Activated gamma-delta T cell (primary cell): Measurements from ENCODE around the gene KCNIP4.

ENCODE experiments used
- DNase-seq: peaks from one replicate; lab custom pipeline; 2025; lab: John Stamatoyannopoulos, UW

KCNIP4 gene

GRCh38 chr4:21901281-21901680 lies 47.3 kb downstream of the KCNIP4 start:
- DNase-seq, result no peak

DNA sequence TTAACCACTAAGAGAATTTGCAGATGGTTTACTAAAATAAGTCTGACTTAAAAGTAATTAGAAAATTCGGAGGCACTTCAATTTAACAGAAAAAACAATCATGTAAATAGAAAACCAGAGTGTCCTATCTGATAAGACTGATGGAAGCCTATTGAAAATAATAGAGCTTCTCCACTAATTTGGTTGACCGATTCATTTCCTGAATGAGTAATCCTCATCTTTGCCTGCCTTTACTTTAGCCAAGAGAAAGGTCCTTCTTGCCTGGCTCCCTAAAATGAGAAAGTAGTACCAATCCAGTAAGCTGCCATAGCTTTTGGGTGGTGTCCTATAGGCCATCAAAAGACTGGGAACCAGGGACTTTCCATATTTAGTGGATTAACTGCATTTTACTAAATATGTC lies 48.4 kb downstream of the KCNIP4 start:
- no peak for DNase-seq

- no peak for DNase-seq
These were observed 50.5 kb downstream of the KCNIP4 start for GRCh38 chr4:21898101-21898500.

DNA sequence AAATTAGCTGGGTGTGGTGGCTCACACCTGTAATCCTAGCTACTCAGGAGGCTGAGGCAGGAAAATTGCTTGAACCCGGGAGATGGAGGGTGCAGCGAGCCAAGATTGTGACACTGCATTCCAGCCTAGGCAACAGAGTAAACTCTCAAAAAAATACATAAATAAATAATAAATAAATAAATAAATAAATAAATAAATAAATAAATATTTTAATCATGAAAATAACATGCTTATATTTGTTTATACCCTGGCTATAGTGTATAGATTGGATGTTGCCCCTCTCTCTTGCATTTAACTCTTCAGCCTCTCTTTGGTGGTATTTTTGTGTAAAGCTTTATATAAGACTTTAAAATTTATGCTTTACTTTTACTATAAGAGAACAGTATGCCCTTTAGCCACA lies 51.8 kb downstream of the KCNIP4 start:
- no peak for DNase-seq

DNA sequence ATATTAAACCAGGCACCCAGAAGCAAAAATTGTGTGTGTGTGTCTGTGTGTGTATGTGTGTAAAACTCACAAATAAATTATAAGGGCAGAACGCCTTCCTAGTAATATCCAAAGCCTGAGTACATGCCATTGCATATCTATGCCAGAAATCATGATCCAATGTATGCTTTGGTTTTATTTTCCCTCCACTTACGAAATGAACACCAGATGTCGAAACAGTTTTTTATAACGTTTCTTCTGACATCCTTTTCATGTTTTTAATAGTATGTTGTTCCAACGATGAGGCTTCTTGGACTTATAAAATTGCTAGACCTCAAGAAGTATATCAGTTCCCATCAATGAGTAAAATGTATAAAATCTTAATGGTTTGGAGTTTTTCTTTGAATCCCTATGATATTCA lies 55.4 kb downstream of the KCNIP4 start:
- no peak for DNase-seq

DNA sequence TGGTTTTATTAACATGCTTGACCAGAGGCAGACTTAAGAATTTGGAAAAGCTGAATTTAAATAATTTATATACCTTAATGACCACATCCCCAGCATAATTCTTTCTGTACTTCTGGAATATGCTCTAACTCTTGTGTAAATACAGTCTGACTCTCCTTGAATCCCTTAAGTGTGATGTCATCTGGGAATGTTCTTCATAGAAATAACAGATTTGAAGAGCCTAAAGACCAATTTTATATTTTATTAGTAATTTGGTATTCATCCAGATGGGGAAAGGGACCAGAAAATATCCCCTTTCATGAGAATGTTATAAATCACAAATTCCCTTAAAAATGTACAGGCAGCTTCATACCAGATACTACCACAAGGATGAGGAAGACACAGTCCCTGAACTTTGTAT lies 58.3 kb downstream of the KCNIP4 start:
- DNase-seq, result no peak

DNA sequence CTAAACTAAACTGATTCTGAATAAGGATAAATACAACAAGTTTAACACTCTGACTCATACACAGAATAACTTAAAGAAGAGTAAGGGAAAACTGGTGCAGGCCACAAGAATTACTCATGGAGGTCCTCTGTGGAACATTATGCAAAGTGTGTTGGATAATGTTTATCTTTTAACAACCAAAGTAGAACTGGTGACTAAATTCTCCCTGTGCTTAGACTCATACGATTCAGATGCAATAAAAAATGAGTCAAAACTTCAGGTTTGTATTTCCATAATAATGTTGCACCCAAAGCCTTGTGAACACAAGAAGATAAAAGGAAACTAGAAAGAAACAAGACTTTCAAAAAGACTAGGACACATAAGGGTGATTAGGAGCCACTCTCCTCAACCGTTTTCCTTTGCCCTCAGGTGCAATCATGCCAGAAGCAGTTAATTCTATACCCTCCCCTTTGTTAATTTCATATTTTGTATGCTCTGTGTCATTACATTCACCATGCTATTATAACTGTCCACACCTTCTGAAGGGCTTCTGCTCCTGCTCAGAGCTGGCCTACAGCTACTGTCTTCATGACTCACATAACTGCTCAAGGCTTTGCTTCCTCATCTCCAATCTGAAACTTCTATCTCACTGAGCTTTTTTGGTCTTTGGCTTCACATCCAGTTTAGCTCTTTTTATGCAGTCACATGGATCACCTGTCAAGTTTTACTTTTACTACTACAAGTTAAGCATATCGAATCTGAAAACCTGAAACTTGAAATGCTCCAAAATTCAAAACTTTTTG lies 60.2 kb downstream of the KCNIP4 start:
- DNase-seq, result no peak

DNA sequence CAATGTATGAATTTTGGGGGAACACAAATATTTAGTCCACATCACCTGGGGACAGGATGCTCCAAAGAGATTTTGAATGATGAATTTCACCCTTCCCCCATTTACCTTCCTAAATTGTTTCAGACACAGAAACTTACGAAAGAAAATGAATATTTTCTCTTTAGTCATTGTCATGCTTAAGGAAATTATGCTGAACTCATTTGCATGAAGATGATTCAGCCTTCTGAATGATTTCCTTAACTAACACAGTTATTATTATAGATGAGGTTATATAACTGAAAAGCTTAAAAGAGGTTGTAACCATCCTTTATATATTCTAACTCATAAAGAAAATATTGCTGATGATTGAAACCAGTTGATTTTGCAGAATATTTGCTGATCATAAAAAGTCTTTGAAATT lies 61.1 kb downstream of the KCNIP4 start:
- DNase-seq, result no peak

GRCh38 chr4:21885770-21886169 lies 62.8 kb downstream of the KCNIP4 start:
- DNase-seq, result no peak

- no peak for DNase-seq
These were observed 63.3 kb downstream of the KCNIP4 start for GRCh38 chr4:21885241-21885640.

- no peak for DNase-seq
These were observed 64.0 kb downstream of the KCNIP4 start for GRCh38 chr4:21884615-21885014.

DNA sequence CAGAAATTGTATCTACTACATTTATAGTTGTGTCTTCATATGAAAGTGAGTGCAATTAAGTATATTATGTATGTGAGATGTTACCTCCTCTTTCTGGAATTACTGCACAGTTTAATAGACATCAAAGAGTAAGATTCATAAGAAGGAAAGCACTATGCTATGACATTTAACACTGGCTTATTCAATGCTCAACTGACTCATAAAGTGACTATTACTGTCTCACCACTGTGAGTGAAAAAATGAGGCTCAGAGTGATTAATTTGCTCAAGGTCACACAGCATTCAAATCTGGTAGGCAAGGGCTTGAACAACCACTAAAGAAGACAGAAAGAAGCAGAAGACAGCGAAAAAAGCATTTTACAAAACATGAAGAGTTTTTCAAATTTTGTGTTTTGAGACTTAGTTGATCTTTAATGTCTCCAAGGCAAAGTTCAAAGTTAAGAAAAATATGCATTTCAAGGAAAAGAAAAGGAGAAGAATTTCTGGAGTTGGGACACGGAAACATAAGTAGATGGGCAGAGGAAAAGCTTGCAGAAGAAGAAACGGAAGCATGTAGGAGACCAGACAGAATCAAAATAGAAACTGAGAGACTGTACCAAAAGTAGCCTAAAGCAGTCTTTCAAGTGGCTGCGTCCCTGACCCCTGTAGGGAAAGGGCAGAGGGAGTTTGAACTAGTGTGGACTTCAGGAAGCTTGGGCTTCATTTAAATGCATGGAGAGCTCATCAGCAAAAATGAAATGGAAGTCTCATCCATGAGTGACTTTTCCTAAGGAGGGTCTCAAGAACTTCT lies 66.3 kb downstream of the KCNIP4 start:
- DNase-seq, result no peak

DNA sequence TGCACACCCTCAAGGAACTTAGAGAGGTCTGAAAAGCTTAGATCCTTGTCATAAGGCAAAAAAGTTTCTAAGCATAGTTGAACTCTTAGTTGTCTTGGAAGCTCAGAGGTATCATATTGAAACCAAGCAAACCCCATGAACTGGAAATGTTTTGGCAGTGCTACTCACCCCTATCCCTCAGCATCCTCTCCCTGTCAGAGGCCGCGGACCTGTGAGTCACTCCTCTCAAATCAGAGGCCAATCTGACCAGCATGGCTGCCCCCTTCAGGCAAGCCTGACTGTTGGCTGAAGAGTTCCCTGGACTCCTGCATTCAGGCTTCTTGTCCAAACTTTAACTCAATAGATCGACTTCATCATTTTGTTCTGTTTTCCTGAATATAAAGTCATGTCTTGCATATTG lies 69.4 kb downstream of the KCNIP4 start:
- DNase-seq, result no peak

DNA sequence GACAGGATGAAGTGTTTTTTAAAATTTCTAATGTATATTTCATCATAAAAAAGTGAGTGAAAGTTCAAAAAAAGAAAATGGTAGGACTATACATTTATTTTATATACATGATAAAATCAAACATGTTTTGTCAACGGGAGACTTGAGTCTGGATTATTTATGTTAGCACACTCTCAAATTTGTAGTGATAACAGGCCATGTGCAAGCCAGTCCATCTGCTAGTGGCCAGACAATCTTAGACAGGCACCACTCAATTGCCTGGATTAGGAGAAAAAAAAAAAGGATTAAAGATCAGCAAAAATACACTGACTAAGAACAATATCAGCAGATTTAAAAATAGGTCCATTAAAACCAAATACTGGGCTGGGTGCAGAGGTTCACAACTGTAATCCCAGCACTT lies 71.9 kb downstream of the KCNIP4 start:
- DNase-seq, result no peak

- no peak for DNase-seq
These were observed 75.4 kb downstream of the KCNIP4 start for GRCh38 chr4:21873145-21873544.

GRCh38 chr4:21872101-21872500 lies 76.5 kb downstream of the KCNIP4 start:
- no peak for DNase-seq

- no peak for DNase-seq
These were observed 78.4 kb downstream of the KCNIP4 start for GRCh38 chr4:21869978-21870745.

GRCh38 chr4:21864686-21865085 lies 83.9 kb downstream of the KCNIP4 start:
- no peak for DNase-seq

DNA sequence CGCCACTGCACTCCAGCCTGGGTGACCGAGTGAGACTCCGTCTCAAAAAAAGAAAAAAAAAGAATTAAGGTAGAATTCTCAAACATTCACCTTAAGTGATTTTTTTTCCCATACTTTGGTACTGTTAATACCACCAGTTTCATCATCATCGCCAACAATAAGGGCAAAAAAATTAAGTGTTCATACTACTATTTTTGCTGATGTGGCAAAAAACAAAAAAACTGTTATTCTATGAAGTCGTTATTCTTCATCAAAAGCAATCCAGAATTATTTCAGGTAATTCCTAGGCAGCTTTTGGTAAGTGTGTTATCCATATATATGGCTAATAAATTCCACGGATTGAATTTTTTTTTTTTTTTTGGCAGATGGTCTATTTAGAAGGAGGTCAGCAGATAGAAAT lies 85.7 kb downstream of the KCNIP4 start:
- no peak for DNase-seq

DNA sequence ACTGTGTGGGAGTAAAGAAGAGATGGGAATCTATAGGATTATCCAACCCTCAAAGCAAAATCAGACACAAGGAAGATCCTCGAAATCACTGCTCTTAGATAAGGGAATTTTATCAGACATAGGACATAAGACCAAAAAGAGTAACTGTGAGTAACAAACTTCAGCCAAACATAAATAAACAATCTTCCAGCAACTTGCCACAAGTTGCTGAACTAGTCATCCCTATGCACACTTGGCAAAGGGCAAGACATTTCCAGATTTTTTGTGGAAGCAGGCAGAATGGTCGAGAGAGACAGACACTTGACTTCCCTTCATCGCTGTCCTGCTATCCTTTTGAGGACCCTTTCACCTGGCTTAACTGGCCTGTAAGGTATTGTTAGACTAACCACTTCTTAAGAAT lies 89.6 kb downstream of the KCNIP4 start:
- DNase-seq, result no peak

- no peak for DNase-seq
These were observed 91.8 kb downstream of the KCNIP4 start for GRCh38 chr4:21856754-21857153.

- no peak for DNase-seq
These were observed 92.3 kb downstream of the KCNIP4 start for GRCh38 chr4:21856301-21856700.

- no peak for DNase-seq
These were observed 99.5 kb downstream of the KCNIP4 start for GRCh38 chr4:21849077-21849476.
